IPS DF 6.9 (cell line): Measurements from ENCODE around the gene IER5L.
"Not testable (repeated sequence)": the region's sequence is repeated elsewhere in the genome, so short reads cannot be mapped to it uniquely, and the experiment has no call there.

Experiments
- DNase-seq: peaks from one replicate; pipeline ENCODE4 v3.0.0-alpha.2; 2013; ENCODE audit warnings: low read depth, low spot score
- H3K27ac ChIP-seq: one replicate; pipeline ENCODE4 v1.5.1; 2013; ENCODE audit warnings: low read length, control low read depth
- H3K27me3 ChIP-seq: 2 replicates; pipeline ENCODE4 v1.6.1; 2013; ENCODE audit warnings: mild to moderate bottlenecking, low read length; ENCODE audit not compliant: control insufficient read depth, insufficient read depth
- H3K36me3 ChIP-seq: 2 replicates; pipeline ENCODE4 v1.6.1; 2013; ENCODE audit warnings: low read length; ENCODE audit not compliant: control insufficient read depth, insufficient read depth
- H3K4me1 ChIP-seq: 2 replicates; pipeline ENCODE4 v1.6.1; 2013; ENCODE audit warnings: low read length; ENCODE audit not compliant: control insufficient read depth, insufficient read depth
- H3K4me3 ChIP-seq: 2 replicates; pipeline ENCODE4 v1.5.1; 2013; ENCODE audit warnings: mild to moderate bottlenecking, low read length
- H3K9me3 ChIP-seq: 2 replicates; pipeline ENCODE4 v1.6.1; 2013; ENCODE audit warnings: low read length, inconsistent platforms; ENCODE audit not compliant: control insufficient read depth, insufficient read depth
- WGBS: extraction: QIAGEN DNeasy Blood & Tissue Kit; methylation state at CpG from one replicate; pipeline ENCODE4 v1.1.7; 2013; ENCODE audit warnings: mixed read lengths, missing lambda C conversion rate; ENCODE audit not compliant: insufficient read length, insufficient coverage; 5-methylcytosine and 5-hydroxymethylcytosine counted together

The IER5L gene

GRCh38 chr9:129130271-129130670 is 47.8 kb downstream of the IER5L start:
- H3K36me3 ChIP-seq, DNase-seq: not testable (repeated sequence)
- no CpG with 5 or more reads among the region's 7 CpGs for WGBS

GRCh38 chr9:129128689-129129088 is 49.4 kb downstream of the IER5L start:
- H3K36me3 ChIP-seq, result no peaks in the 10 kb centered on the region; the same call in 1 of the 2 replicates
- no peak overlapping the region for H3K27ac ChIP-seq
- H3K27me3 ChIP-seq, result no peaks in the 10 kb centered on the region
- no peak overlapping the region for H3K4me3 ChIP-seq
- DNase-seq, result no peak
- WGBS, result no CpG with 5 or more reads among the region's 5 CpGs
- peaks cover 3% of the 10 kb centered on the region for H3K4me1 ChIP-seq
- no peaks in the 10 kb centered on the region for H3K9me3 ChIP-seq

More at GRCh38 chr9:129130271-129130670, 47.8 kb downstream of the IER5L start:
- not testable (repeated sequence) for H3K27ac ChIP-seq, H3K4me1 ChIP-seq, H3K27me3 ChIP-seq, H3K9me3 ChIP-seq, H3K4me3 ChIP-seq

- no peak overlapping the region for H3K27ac ChIP-seq
- no peak for DNase-seq
- no peaks in the 10 kb centered on the region for H3K9me3 ChIP-seq
- no peaks in the 10 kb centered on the region for H3K27me3 ChIP-seq
- no CpG with 5 or more reads among the region's 10 CpGs for WGBS
- H3K4me3 ChIP-seq, result no peak overlapping the region
- 0 out of 2 replicates have a peak, but pooled peaks cover 3% of the 10 kb centered on the region for H3K36me3 ChIP-seq
- H3K4me1 ChIP-seq, result peaks cover 3% of the 10 kb centered on the region
Observed at GRCh38 chr9:129126749-129127618, 51.1 kb downstream of the IER5L start.
